Measurements from ENCODE around the gene DNHD1.

The DNHD1 gene

GRCh38 chr11:6531267-6531752 lies 34.2 kb downstream of the DNHD1 start:
- DNase-seq, result peak; percentile 85

GRCh38 chr11:6538456-6538855 lies 41.4 kb downstream of the DNHD1 start:
- DNase-seq, result no peak

GRCh38 chr11:6538945-6539344 lies 41.9 kb downstream of the DNHD1 start:
- no peak for DNase-seq

- DNase-seq, result no peak
Measured at GRCh38 chr11:6539748-6540268, 42.7 kb downstream of the DNHD1 start.

GRCh38 chr11:6541356-6541755 lies 44.3 kb downstream of the DNHD1 start:
- DNase-seq, result no peak

- no peak for DNase-seq
Measured at GRCh38 chr11:6542727-6543126, 45.6 kb downstream of the DNHD1 start.

GRCh38 chr11:6544921-6545850 lies 48.1 kb downstream of the DNHD1 start:
- DNase-seq, result no peak

GRCh38 chr11:6545917-6546605 lies 49.0 kb downstream of the DNHD1 start:
- no peak for DNase-seq

GRCh38 chr11:6546735-6547134 lies 49.7 kb downstream of the DNHD1 start:
- no peak for DNase-seq

- no peak for DNase-seq
Measured at GRCh38 chr11:6547177-6547576, 50.1 kb downstream of the DNHD1 start.

- DNase-seq, result no peak
Measured at GRCh38 chr11:6548121-6548520, 51.0 kb downstream of the DNHD1 start.

- no peak for DNase-seq
Measured at GRCh38 chr11:6548641-6549040, 51.6 kb downstream of the DNHD1 start.

- no peak for DNase-seq
Measured at GRCh38 chr11:6553634-6554033, 56.6 kb downstream of the DNHD1 start.

GRCh38 chr11:6554828-6555706 lies 58.0 kb downstream of the DNHD1 start:
- no peak for DNase-seq

- DNase-seq, result no peak
Measured at GRCh38 chr11:6556139-6556949, 59.3 kb downstream of the DNHD1 start.

GRCh38 chr11:6557063-6557462 lies 60.0 kb downstream of the DNHD1 start:
- no peak for DNase-seq

- no peak for DNase-seq
Measured at GRCh38 chr11:6557761-6558674, 60.9 kb downstream of the DNHD1 start.

GRCh38 chr11:6559369-6559768 lies 62.3 kb downstream of the DNHD1 start:
- no peak for DNase-seq

GRCh38 chr11:6561288-6561687 lies 64.2 kb downstream of the DNHD1 start:
- DNase-seq, result no peak

GRCh38 chr11:6563121-6563619 lies 66.1 kb downstream of the DNHD1 start:
- no peak for DNase-seq

GRCh38 chr11:6563667-6564066 lies 66.6 kb downstream of the DNHD1 start:
- DNase-seq, result no peak
